Dermis blood vessel endothelial cell (primary cell): ENCODE results near the gene MRPS9. TPM values are rescaled to one million over a fixed set of nuclear protein-coding genes. Genes with fewer than 3 reads are reported as not detected.
A peak's percentile ranks its signal among the peaks of the same experiment; 100 is the strongest.

Source experiments
- DNase-seq: peaks from one replicate; pipeline ENCODE4 v3.0.0; 2010
- total RNA-seq: library from RNA; depleted of rRNA; stranded (reverse); fragments of >200 nt; gene quantifications from 2 replicates; pipeline ENCODE4 v1.2.3, GENCODE V29; 2014

The MRPS9 gene
- 21.4 and 35.1 TPM in 2 replicates for total RNA-seq

DNA sequence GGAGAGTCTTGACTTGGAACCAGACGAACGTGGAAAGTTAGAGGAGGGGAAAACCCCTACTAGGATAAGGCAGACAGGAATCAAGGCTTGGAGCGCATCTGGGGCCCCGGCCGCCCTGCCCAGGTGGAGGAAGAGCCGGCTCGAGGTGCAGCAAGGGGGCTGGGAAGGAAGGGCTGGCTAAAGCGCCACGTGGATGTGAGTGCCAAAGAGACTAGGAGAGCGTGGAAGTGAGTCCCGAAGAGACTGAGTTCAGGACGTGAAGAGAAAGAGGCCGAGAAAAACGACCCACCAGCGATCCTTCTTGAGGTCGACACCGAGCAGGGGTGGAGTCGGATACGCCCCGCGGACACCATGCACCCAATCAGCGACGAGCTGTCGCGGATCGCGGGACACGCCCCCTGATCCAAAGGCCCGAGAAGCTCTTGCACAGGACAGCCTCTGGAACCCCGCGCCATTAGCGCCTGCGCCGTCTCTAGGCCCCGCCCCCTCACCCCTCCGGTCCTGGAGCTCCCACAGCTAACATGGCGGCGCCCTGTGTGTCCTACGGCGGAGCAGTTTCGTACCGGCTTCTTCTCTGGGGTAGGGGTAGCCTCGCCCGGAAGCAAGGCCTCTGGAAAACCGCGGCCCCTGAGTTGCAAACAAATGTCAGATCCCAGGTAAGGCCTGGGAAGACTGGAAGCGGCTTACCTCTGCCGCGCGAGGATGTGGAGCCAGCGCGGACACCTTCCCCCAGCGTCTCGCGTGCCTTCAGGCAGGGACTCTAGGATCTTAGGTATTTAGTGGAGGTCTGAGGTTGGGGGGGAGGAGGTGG, at the start of gene MRPS9:
TSS of gene MRPS9 (plus strand) at position 498 of the 811 bp plus-strand sequence. CDS start at position 522, 24 bp downstream.
- peak; percentile 98 for DNase-seq

DNA sequence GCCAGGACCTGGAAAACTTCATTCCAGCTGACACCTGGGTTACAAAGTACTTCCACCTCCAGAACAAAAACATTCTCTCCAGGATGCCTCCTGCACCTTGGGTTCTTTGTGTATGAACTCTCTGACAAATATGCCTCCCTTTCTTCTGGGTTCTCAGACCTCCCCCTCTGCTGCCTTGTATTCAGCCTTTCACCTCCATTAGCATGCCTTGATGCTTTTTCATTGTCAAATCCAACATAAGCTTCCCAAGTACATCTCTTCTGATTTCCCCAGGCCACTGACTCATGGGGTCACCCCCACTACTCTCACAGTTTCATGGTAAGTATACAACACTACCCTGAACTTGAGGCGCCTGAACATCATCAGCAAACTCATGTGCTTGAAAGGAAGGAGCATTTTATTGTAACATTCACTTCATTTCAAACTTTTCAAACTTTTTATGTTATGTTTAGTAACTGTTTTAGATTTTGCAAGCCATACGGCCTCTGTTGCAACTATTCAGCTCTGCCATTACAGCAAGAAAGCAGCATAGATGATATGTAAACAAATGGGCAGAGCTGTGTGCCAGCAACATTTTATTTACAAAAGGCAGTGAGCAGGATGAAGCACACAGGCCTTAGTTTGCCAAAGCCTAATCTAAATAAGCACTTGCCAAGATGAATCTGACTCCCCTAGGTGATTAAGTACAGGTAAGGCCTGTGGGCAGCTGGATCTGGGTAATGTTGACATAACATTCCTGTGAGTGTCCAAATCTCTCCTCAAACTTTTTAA, 32.5 kb upstream of the MRPS9 start:
- DNase-seq, result no peak

DNA sequence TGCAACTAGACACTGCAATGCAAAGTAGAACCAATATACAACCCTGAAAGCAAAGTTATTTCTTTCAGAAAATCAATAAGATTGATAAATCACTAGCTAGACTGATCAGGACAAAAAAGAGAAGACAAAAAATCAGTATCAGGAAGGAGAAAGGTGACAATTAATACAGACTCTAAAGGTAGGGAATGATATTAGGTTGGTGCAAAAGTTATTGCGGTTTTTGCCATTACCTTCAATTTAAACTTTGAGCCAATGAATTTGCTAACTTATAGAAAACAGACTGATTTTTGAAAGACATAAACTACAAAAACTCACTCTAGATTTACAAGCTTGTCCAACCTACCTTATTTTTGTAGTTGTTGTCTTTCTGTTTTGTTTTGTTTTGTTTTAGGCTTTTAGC, 30.5 kb upstream of the MRPS9 start:
- no peak for DNase-seq

DNA sequence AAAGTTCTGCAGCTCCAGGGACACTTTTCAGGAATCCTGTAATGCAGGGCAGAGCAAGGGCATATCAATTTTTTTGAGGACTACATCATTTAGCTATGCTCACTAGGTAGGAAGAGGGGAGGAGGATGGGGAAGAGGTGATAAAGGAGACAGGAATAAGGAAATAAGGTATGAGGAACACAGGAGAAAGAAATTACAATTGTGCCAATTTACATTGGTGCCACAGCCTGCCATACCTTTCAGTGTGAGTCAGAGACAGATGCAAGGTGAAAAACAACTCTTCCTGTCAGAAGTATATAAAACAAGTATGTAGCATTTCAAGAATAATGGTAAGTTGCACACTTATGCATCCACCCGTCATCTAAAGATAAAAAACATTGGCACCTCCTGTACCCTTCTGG, 5.4 kb upstream of the MRPS9 start:
- DNase-seq, result no peak

DNA sequence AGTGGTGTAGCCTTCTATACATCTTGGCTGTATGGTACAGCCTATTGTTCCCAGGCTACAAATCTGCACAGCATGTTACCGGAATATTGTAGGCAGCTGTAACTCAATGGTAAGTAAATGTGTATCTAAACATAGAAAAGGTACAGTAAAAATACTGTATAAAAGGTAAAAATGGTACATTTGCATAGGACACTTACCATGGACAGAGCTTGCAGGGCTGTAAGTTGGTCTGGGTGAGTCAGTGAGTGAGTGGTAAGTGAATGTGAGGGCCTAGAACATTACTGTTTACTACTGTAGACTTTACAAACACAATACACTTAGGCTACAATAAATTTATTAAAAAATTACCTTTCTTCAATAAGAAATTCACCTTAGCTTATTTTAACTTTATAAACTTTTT, 3.7 kb upstream of the MRPS9 start:
- no peak for DNase-seq

DNA sequence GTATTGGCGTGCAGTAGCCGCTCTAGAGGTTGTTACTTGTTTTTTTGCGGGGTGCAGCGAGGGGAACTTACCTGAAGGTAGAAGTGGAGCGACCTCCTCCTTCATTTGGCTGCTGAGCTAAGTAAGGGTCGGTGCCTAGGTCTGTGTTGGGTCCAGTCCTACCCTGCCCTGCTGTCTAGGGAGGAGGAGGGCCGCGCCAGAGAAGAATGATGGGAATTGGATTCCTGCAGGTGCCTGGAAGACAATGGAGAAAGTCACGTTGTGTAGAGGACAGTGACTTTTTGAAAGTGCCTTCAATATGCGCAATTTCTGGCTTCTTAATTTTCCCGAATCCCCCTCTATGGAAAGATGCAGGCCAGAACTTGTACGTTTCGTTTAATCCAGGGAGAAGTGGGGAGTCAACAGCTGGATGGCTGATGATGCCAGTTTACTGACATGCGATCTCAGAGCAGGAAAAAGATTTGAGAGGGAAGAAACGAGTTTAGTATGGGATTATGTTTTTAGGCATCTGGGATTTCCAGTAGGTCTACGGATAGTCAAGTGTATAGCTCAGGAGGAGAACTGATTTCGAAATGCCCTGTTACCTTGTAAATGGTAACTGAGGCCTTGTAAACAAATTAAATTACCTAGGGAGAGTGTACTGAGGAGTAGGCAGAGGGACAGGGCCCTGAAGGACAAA, 653 bp downstream of the MRPS9 start:
- no peak for DNase-seq

DNA sequence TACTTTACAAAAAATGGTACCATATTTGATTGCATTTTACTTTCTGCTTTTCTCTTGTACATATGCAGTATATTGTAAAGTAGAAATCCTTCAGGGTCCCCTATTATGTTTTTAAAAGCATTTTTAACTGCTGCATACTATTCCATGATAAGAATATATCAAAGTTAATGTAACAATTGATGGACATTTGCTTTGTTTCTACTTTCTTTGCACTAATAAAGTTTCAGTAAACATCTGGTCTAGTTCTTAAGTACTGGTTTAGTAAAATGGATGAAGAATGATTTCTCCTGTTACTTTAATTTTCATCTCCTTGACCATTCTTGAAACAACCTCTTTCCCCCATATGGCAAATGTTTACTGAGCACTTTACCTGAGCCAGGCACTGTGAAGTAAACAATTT, 1.7 kb downstream of the MRPS9 start:
- no peak for DNase-seq

DNA sequence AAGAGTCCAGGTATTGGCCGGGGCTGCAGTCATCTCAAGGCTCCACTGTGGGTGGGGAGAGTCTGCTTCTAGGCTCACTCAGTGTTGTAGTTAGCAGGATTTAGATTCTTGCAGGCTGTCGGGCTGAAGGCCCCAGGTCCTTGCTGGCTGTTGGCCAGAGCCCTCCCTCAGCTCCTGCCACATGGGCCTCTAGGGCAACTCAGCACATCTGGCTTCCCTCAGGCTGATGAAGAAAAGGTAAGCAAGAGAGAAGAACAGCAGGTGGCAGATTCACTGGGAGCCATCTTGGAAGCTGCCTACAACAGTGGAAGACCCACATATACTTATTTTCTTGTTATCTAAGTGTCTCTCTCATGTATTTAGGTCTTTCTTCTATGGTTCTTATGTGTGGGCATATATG, 4.3 kb downstream of the MRPS9 start:
- DNase-seq, result no peak

DNA sequence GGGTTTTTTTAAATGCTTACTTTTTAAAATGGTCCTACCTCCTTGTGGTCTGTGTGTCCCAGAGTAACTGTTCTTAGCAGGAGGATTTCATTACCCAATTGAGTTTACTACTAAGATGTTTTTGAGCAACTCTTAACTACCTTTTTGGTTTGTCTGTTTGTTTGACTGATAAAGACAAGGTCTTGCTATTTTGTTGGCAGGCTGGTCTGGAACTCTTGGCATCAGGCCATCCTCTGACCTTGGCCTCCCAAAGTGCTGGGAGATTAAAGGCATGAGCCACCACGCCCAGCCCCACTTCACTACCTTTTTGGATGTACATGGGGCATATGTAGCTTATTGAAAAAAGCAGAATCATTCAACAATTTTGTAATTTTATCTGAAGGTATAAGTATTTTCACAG, 14.9 kb downstream of the MRPS9 start:
- peak; percentile 23 for DNase-seq

DNA sequence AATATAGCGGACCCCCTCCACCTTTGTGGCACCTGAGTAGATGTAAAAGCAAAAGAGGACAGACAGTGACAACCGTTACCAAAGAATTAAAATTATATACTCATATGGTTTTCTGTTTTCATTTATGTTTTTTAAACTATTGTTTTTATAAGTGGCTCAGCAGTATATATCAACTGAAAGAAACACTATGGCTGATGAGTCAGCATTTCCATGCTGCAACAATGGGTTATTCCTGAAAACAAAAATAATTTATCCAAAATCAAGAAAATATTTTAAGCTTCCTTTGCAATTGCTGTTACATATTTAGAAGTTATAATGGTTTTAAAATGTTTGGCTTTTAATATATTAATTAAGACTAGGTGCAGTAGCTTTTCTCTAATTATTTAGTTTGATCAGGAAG, 17.7 kb downstream of the MRPS9 start:
- peak; percentile 45 for DNase-seq

DNA sequence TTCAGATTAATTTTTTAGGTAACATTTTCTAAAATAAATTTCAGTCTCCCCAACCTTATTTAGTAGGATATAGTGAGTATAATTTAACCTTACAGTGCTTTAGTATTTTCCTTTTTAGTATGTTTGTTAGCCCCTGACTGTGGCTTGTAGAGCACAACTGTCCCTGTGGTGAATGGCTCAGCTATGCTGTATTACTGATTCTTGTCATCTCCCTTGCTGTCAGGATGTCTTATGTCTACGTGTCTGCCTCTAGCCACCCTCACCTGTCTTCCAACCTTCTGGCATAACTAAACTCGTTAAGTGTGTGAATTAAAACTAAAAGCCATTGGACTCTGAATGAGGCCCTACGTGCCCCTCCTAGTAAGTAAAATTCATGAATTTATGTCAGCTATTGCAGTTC, 18.4 kb downstream of the MRPS9 start:
- no peak for DNase-seq

DNA sequence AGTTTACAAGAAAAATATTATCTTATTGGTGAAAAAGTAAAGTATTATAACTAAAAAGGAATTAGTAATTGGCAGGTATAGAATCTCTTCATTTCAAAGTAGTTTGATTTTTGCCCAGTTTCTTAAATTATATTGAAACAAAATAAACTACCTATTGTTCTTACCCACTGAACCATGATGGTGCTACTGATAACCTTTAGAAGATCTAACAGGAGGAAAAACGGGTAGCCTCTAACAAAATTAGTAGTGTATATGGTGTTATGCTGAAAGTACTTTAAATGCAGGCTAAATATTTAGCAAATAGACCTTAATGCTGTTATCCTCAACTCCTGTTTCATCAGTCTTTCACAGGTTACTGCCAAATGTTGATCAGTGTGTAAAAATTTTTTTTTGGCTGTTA, 19.1 kb downstream of the MRPS9 start:
- DNase-seq, result no peak

DNA sequence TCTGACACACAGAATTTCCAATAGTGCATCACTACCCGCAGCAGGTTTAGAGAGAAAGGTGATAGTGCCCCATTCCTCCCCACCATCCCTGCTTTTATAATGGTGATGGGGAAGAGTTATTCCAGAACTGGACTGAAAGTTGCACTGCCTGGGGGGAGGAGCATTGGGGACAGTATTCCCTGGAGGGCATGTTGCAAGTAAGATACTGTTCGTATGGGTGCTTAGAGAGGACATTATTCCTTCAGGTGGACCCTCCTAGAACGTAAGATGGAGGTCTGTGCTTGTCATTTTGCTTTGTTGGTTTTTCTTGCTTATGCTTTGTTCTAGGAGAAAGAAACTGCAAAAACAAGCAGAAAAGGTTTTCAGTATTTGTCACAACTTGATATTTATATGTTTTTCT, 23.7 kb downstream of the MRPS9 start:
- no peak for DNase-seq

DNA sequence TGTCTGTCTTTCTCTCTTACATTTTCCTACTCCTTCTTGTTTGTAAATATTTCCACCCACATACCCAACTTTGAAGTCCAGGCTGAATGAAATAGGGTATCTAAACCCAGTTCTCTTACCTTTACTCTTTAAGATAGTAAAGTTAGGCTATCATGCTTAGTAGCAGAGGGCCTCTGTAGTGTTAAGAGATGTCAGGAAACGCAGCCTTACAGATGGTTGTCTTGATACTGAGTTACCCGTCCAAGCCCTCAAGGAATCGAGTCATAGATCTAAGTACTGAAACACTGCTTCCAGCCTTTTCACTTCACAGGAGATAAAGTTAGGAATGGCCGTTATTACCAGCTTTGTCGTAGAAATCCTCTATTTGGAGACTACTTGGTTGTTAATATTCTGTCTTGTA, 24.3 kb downstream of the MRPS9 start:
- no peak for DNase-seq

DNA sequence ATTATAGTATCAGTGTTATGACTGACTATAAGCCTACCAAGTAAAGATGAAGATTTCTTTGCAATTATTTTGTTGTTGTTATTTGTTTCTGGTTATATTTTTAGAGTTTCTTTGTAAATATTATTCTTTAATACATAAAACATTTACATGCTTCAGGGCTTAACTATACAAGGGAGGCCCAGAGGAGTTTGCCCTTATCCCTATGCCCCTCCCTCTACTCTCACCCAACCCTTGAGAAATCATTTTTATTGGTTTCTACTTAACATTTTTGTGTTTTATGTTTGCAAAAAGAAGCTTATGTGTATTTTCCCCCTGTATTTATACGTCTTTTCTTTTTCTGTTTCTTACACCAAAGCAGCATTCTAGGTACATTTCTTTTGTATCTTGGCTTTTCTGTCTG, 30.5 kb downstream of the MRPS9 start:
- no peak for DNase-seq

DNA sequence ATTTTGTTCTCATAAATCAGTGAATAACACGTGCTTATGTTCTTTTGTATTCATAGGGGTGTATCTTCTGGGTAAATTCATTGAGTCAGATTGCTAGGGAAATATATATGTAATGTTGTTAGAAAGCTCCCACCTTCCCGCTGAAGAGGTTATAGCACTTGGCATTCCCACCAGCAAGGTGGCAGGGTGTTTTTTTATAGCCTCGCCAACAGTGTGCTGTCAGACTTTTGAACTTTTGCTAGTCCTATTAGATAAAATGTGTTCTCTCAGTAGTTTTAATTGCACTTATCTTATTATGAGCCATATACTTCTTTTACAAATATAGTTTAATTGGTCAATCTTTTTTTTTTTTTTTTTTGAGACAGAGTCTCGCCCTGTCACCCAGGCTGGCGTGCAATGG, 31.0 kb downstream of the MRPS9 start:
- DNase-seq, result no peak

DNA sequence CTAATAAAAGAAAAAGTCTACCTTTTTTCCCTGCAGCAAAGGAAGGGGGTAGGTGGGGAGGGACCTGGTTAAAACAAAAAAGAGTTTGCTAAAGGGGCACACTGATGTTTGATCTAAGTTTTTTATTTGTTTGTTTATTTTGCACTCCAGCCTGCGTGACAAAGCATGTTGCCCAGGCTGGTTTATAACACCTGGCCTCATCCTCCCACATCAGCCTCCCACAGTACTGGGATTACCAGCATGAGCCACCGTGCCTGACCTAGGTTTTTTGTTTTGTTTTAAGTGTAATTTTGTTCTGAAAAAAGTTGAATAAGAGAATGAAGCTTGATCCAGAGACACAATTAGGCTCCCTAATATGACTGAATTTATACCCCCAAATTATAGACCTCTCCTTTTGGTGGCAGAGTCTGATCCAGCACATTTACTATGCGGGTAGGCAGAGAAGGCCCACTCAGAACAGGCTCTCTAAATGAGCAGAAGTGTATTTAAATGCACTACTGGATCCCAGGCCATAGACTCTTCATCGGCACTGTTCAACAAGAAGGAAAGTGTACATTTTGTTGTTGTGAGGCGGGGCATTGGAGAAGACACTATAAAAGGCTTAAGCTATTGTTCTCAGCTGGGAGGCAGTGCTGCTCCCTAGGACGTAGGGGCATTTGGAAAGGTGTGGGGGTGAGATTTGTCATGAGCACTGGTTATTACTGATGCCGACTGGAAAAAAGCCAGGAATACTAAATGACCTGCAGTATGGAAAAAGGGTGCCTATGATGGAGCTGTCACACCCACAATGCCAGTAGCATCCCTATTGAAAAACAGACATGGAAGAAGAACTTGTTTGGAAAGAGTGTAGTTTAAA, 32.4 kb downstream of the MRPS9 start:
- DNase-seq, result no peak

DNA sequence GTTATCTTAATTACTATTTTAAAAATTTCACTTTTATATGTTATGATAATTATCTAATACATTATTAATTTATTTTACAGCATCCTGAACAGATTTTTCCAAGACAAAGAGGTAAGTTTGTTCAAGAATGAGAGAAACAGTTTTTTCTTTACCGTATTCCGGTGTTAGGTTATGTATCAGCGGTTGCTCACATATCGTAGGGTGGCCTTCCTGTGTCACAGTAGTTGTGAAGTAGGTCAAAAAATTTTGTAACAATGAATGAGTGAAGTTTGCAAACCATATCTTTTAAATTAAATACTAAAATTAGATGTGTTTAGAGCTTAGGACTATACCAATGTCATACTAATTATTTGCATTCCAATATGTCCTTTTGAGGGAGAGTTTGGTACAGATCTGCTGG, 33.5 kb downstream of the MRPS9 start:
- DNase-seq, result no peak

DNA sequence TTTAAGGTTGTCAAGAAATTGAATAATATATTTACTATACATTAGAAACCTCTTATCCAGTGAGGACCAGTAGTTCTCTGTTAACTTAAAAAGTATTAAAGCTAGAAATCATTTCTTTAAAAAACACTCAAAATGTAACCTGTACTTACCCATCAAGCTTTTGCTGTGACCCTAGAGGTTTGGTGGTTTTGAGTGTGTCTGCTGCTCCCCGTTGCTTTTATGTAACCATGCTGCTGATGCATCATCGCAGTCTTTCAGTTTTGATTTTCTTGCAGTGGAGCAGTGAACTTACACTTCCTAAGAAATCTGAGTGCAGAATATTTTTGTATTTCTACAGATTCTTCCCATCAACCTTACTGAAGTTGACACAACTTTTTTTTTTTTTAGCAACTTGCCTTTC, 34.2 kb downstream of the MRPS9 start:
- DNase-seq, result no peak

DNA sequence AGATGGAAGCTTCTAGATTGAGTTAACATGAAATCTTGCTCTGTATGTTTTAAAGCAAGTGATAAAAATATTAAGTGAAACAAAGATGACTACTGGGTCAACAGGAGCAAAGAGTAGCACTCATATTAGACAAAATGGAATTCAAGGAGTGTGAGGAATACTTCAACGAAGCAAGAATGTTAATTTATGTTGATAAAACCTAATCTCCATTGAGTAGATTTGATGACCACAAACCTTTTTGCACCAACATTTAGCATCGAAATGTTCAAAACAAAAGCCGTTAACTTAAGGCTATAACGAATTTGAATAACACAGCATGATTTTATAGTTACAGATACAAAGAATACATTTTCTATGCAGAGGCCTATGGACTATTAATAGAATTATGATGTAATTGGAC, 35.7 kb downstream of the MRPS9 start:
- DNase-seq, result no peak

DNA sequence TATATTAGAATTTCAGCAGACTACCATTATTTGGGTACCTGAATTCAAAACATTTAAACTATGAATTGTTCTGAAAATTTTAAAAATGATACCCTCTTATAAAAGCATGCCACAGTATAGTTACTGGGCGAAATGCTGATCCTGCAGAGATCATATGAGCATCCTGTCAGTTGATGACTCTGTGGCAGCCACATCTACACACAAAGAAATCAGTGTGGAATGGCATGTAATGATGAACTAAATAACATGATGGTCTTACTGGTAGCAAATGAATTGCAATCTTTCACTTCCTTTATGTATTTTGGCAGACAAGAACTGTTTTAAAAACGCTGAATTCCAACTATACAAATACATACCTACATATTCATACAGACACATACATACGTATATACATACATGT, 38.3 kb downstream of the MRPS9 start:
- no peak for DNase-seq

DNA sequence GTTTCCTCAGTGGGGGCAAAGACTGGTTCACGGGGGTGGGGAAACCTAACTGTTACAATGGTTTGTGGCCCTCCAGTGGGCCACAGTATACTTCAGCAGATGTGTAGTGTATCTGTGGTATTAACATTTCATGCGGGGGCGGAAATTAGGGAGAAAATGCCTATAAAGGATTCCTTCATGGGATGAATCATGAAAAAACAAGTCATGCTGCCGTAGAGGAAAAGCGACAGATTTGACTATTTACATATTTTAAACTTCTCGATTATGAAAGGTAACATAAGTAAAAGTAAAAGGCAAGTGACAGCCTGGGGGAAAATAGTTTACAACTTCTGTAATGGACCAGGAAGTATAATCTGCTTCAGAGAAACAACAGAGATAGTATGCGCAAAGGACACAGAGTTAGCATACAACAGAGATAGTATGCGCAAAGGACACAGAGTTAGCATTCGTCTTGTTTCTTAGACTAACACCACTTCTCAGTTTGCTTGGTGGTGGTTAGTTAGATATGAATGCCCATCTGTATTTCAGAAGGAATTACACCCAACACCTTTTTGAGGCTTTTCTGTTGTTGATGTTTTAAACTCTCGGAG, 41.1 kb downstream of the MRPS9 start:
- no peak for DNase-seq
